K562 (cell line): ENCODE results near the gene EPHB6. TPM values are rescaled to one million over a fixed set of nuclear protein-coding genes. Genes with fewer than 3 reads are reported as not detected.

ENCODE experiments used
- CEBPG ChIP-seq, 3 experiments: fragments of 200-800 bp in 1 of 3; sonication (Bioruptor generic) in 1 of 3; sonication (generic) in 1 of 3; formaldehyde crosslinking in 1 of 3; IDR thresholded peaks in 2 of 3; conservative IDR thresholded peaks in 1 of 3; 2 replicates each; pipeline versions ENCODE4 v1.6.1 to v1.8.0; 2016 to 2022; ENCODE audit warnings: missing compliant biosample characterization in 2 of 3, missing genetic modification characterization in 2 of 3, mild to moderate bottlenecking in 1 of 3, missing genetic modification reagents in 1 of 3
- CHAMP1 ChIP-seq: fragments of 450-650 bp; IDR thresholded peaks from 2 replicates; pipeline ENCODE4 v1.6.1; 2016; ENCODE audit warnings: mild to moderate bottlenecking
- ETS1 ChIP-seq: conservative IDR thresholded peaks from 2 replicates; pipeline ENCODE4 v1.6.1; 2011; ENCODE audit warnings: low read depth, mild to moderate bottlenecking, low read length; ENCODE audit not compliant: control insufficient read depth
- GTF2A2 ChIP-seq: IDR thresholded peaks from 2 replicates; pipeline ENCODE4 v1.6.1; 2016; ENCODE audit warnings: mild to moderate bottlenecking, missing genetic modification characterization, missing compliant biosample characterization
- MAZ ChIP-seq, 2 experiments: fragments of 450-650 bp in 1 of 2; sonication (generic) in 1 of 2; formaldehyde crosslinking; IDR thresholded peaks in 1 of 2; conservative IDR thresholded peaks in 1 of 2; 2 replicates each; pipeline versions ENCODE4 v1.4.0 to v1.5.0; 2020; ENCODE audit warnings: mild to moderate bottlenecking in 1 of 2, missing genetic modification reagents in 1 of 2
- SAP30 ChIP-seq: fragments of 200-600 bp; sonication (generic); IDR thresholded peaks from 2 replicates; pipeline ENCODE4 v1.6.1; 2012; ENCODE audit warnings: borderline replicate concordance, low read depth, mild to moderate bottlenecking, moderate library complexity, low read length, control low read depth, inconsistent platforms; ENCODE audit not compliant: insufficient read depth, poor library complexity, severe bottlenecking
- TFAM ChIP-seq: fragments of 250-450 bp; sonication (Bioruptor Pico); conservative IDR thresholded peaks from 2 replicates; pipeline ENCODE4 v1.5.0; 2021; ENCODE audit warnings: mild to moderate bottlenecking, moderate library complexity
- U2AF2 ChIP-seq: fragments of 200-400 bp; formaldehyde crosslinking; optimal IDR thresholded peaks from 2 replicates; pipeline ENCODE3; 2017; ENCODE audit warnings: low read depth, mild to moderate bottlenecking, low read length
- ZNF224 ChIP-seq: sonication (generic); formaldehyde crosslinking; IDR thresholded peaks from 2 replicates; pipeline ENCODE4 v1.8.0; 2022; ENCODE audit warnings: mild to moderate bottlenecking, missing genetic modification reagents
- ZNF318 ChIP-seq, 2 experiments: fragments of 450-650 bp; IDR thresholded peaks; 2 replicates each; pipeline ENCODE4 v1.6.1; 2016; ENCODE audit warnings: mild to moderate bottlenecking in 2 of 2, borderline replicate concordance in 1 of 2, low read depth in 1 of 2, moderate library complexity in 1 of 2
- ZNF511 ChIP-seq: sonication (generic); formaldehyde crosslinking; IDR thresholded peaks from 2 replicates; pipeline ENCODE4 v1.8.0; 2022; ENCODE audit warnings: mild to moderate bottlenecking, missing genetic modification reagents
- polyA plus RNA-seq, 8 experiments: library from polyadenylated mRNA; depleted of rRNA in 4 of 8; stranded (reverse) in 5 of 8; unstranded in 3 of 8; fragments of >200 nt; fragmentation: Nextera tagmentation in 2 of 8; fragmentation: Illumina TruSeq in 1 of 8; extraction: Ambion mirVana in 2 of 8; extraction: Trizol in 1 of 8; gene quantifications; 2 replicates each; pipeline versions ENCODE4 v1.2.1 to v1.2.3, GENCODE V29; 2011 to 2014; ENCODE audit warnings: inconsistent platforms in 1 of 8, missing spikeins in 1 of 8
- total RNA-seq, 7 experiments: library from RNA; depleted of rRNA in 6 of 7; stranded (reverse); fragments of >200 nt in 6 of 7; fragmentation: Illumina TruSeq in 2 of 7; extraction: Trizol in 2 of 7; gene quantifications; 2 replicates each; pipeline versions ENCODE4 v1.2.1 to v1.2.3, GENCODE V29; 2011 to 2021; ENCODE audit warnings: low replicate concordance in 1 of 7

Gene EPHB6
- total and polyA plus RNA-seq, 9 of the 15 experiments (the other 6 are each of a cell fraction or from before 2014, with no cell fraction given) = 1.4 to 123 (median 7.6) TPM

- no peak for TF ChIP-seq ZNF318 (IDR thresholded peaks at IDR 0.05; ENCODE audit: borderline replicate concordance in 1 of 2, low read depth in 1 of 2)
- no peak for TF ChIP-seq ZNF224
- TF ChIP-seq CEBPG (CRISPR knock-in tag; IDR thresholded peaks at IDR 0.05) = no peak; the same call in 1 of the 2 replicates
- TF ChIP-seq CEBPG (tag; conservative IDR thresholded peaks at IDR 0.05 in 1 of 2, IDR thresholded peaks at IDR 0.05 in 1 of 2) = 0 out of 4 replicates have a peak, but pooled peaks of 1 of the 2 experiments have one; percentile 5
- TF ChIP-seq ETS1 = 0 out of 2 replicates have a peak, but pooled peaks have one; percentile 58
- no peak for TF ChIP-seq U2AF2
- TF ChIP-seq CHAMP1 = no peak
- TF ChIP-seq MAZ (CRISPR knock-in tag; conservative IDR thresholded peaks at IDR 0.05 in 1 of 2, IDR thresholded peaks at IDR 0.05 in 1 of 2) = peak; percentile 77 to 83
- TF ChIP-seq GTF2A2 (tag) = no peak
- TF ChIP-seq ZNF511 (CRISPR knock-in tag) = peak; percentile 85; the same call in 1 of the 2 replicates
- TF ChIP-seq TFAM = no peak
- no peak for TF ChIP-seq SAP30
These were observed 1.0 kb upstream of the EPHB6 start (continued) for GRCh38 chr7:142853739-142854371.
